K562 (cell line): ENCODE results near the gene TMEM43. TPM values are rescaled to one million over a fixed set of nuclear protein-coding genes. Genes with fewer than 3 reads are reported as not detected.
A peak's percentile ranks its signal among the peaks of the same experiment; 100 is the strongest.

Experiments
- ARID4B ChIP-seq: sonication (generic); formaldehyde crosslinking; IDR thresholded peaks from 2 replicates; pipeline ENCODE4 v1.8.0; 2022; ENCODE audit warnings: mild to moderate bottlenecking, missing genetic modification reagents
- E2F1 ChIP-seq: sonication (generic); formaldehyde crosslinking; IDR thresholded peaks from 2 replicates; pipeline ENCODE4 v1.8.1; 2023; ENCODE audit warnings: mild to moderate bottlenecking, missing genetic modification reagents, moderate library complexity
- E2F4 ChIP-seq: sonication (generic); formaldehyde crosslinking; IDR thresholded peaks from 2 replicates; pipeline ENCODE4 v1.8.0; 2022; ENCODE audit warnings: mild to moderate bottlenecking, low read depth, missing genetic modification reagents
- EHMT2 ChIP-seq: fragments of 450-650 bp; IDR thresholded peaks from 2 replicates; pipeline ENCODE4 v1.6.1; 2018; ENCODE audit warnings: antibody characterized with exemption
- FOSL1 ChIP-seq: fragments of 200-800 bp; sonication (Bioruptor generic); conservative IDR thresholded peaks from 2 replicates; pipeline ENCODE4 v1.6.1; 2016; ENCODE audit warnings: missing genetic modification characterization, missing compliant biosample characterization
- HDAC8 ChIP-seq: fragments of 450-650 bp; IDR thresholded peaks from 2 replicates; pipeline ENCODE4 v1.6.1; 2016; ENCODE audit warnings: mild to moderate bottlenecking, missing genetic modification characterization, moderate library complexity, missing compliant biosample characterization
- MTF1 ChIP-seq: fragments of 250-450 bp; sonication (Bioruptor Pico); IDR thresholded peaks from 2 replicates; pipeline ENCODE4 v1.9.0; 2021; ENCODE audit warnings: moderate library complexity, mild to moderate bottlenecking, inconsistent platforms, borderline replicate concordance
- MYC ChIP-seq, 2 experiments: fragments of 250-450 bp in 1 of 2; sonication (Bioruptor Pico) in 1 of 2; IDR thresholded peaks; 2 replicates each; pipeline versions ENCODE4 v1.5.1 to v1.6.1; 2012 to 2021; ENCODE audit warnings: low read depth in 2 of 2, borderline replicate concordance in 1 of 2, improper control_type of control experiment in 1 of 2, low read length in 1 of 2, mild to moderate bottlenecking in 1 of 2, moderate library complexity in 1 of 2
- NCOA6 ChIP-seq: fragments of 450-650 bp; IDR thresholded peaks from 2 replicates; pipeline ENCODE4 v1.6.1; 2017; ENCODE audit warnings: mild to moderate bottlenecking
- PHF21A ChIP-seq: fragments of 450-650 bp; IDR thresholded peaks from 2 replicates; pipeline ENCODE4 v1.6.1; 2017; ENCODE audit warnings: low read depth, borderline replicate concordance
- STAT6 ChIP-seq: sonication (generic); formaldehyde crosslinking; IDR thresholded peaks from 2 replicates; pipeline ENCODE4 v1.8.1; 2023; ENCODE audit warnings: mild to moderate bottlenecking, missing genetic modification reagents
- ZBTB26 ChIP-seq: fragments of 450-650 bp; formaldehyde crosslinking; IDR thresholded peaks from 2 replicates; pipeline ENCODE4 v1.4.0; 2022; ENCODE audit warnings: missing genetic modification characterization
- ZNF766 ChIP-seq: fragments of 200-800 bp; sonication (Bioruptor generic); conservative IDR thresholded peaks from 2 replicates; pipeline ENCODE4 v1.6.1; 2016; ENCODE audit warnings: missing genetic modification characterization, missing compliant biosample characterization
- polyA plus RNA-seq, 8 experiments: library from polyadenylated mRNA; depleted of rRNA in 4 of 8; stranded (reverse) in 5 of 8; unstranded in 3 of 8; fragments of >200 nt; fragmentation: Nextera tagmentation in 2 of 8; fragmentation: Illumina TruSeq in 1 of 8; extraction: Ambion mirVana in 2 of 8; extraction: Trizol in 1 of 8; gene quantifications; 2 replicates each; pipeline versions ENCODE4 v1.2.1 to v1.2.3, GENCODE V29; 2011 to 2014; ENCODE audit warnings: inconsistent platforms in 1 of 8, missing spikeins in 1 of 8
- total RNA-seq, 7 experiments: library from RNA; depleted of rRNA in 6 of 7; stranded (reverse); fragments of >200 nt in 6 of 7; fragmentation: Illumina TruSeq in 2 of 7; extraction: Trizol in 2 of 7; gene quantifications; 2 replicates each; pipeline versions ENCODE4 v1.2.1 to v1.2.3, GENCODE V29; 2011 to 2021; ENCODE audit warnings: low replicate concordance in 1 of 7

The TMEM43 gene
- total and polyA plus RNA-seq, 9 of the 15 experiments (the other 6 are each of a cell fraction or from before 2014, with no cell fraction given) = 16.7 to 46.1 (median 35.7) TPM

GRCh38 chr3:14125193-14126016, 553 bp downstream of the TMEM43 start (continued):
- peak; percentile 95 for TF ChIP-seq ARID4B (CRISPR knock-in tag)
- TF ChIP-seq E2F1 = peak; percentile 59; the same call in 1 of the 2 replicates
- 0 out of 2 replicates have a peak, but pooled peaks have one; percentile 33 for TF ChIP-seq NCOA6
- 0 out of 2 replicates have a peak, but pooled peaks have one; percentile 34 for TF ChIP-seq HDAC8 (tag)
- peak; percentile 98 for TF ChIP-seq FOSL1 (tag)
- no peak for TF ChIP-seq MYC (IDR thresholded peaks at IDR 0.05; ENCODE audit: low read depth, low read length)
- peak; percentile 70; the same call in 1 of the 2 replicates for TF ChIP-seq MYC (CRISPR knock-in tag; IDR thresholded peaks at IDR 0.05; ENCODE audit: borderline replicate concordance, low read depth)
- no peak for TF ChIP-seq PHF21A
- TF ChIP-seq E2F4 = 0 out of 2 replicates have a peak, but pooled peaks have one; percentile 9
- TF ChIP-seq MTF1 = no peak
- TF ChIP-seq ZNF766 (CRISPR knock-in tag) = peak; percentile 25; the same call in 1 of the 2 replicates
- 0 out of 2 replicates have a peak, but pooled peaks have one; percentile 25 for TF ChIP-seq STAT6
- 0 out of 2 replicates have a peak, but pooled peaks have one; percentile 36 for TF ChIP-seq ZBTB26 (CRISPR knock-in tag)
- peak; percentile 98 for TF ChIP-seq EHMT2
